HCT116 (cell line): Measurements from ENCODE around the gene IPO11. TPM values are rescaled to one million over a fixed set of nuclear protein-coding genes. Genes with fewer than 3 reads are reported as not detected.
"Not testable (repeated sequence)": the region's sequence is repeated elsewhere in the genome, so short reads cannot be mapped to it uniquely, and the experiment has no call there.

Source experiments
- ATAC-seq: fragments of 200-7000 bp; cut with Tn5 transposase; 2 replicates; pipeline ENCODE4 v1.9.1; 2020; ENCODE audit warnings: mild to moderate bottlenecking, moderate library complexity
- BruUV-seq: library from RNA; stranded (reverse); fragments of 400-500 nt; replicated peaks from 2 replicates; lab custom pipeline; 2021; lab: Mats Ljungman, UMichigan
- CTCF ChIA-PET: fragments of 300-600 bp; sonication (Branson Sonifier 250); formaldehyde crosslinking; loops from one replicate; lab custom pipeline; 2021; ENCODE audit warnings: antibody characterized with exemption; lab: Charles Lee
- POLR2A ChIA-PET: fragments of 300-600, 350-600 bp; sonication (Branson Sonifier 250); formaldehyde crosslinking; loops from one replicate; lab custom pipeline; 2021; ENCODE audit warnings: antibody characterized with exemption; lab: Charles Lee
- RAD21 ChIA-PET, 2 experiments: fragments of 300-600 bp; sonication (Branson Sonifier 250); formaldehyde crosslinking; loops; one replicate each; lab custom pipeline; 2023; ENCODE audit warnings: low total read pairs in 2 of 2; ENCODE audit not compliant: uncharacterized antibody in 2 of 2, unreplicated experiment in 2 of 2, low non-redundant PET in 1 of 2; lab: Charles Lee
- DNase-seq: peaks from one replicate; pipeline ENCODE4 v3.0.0-alpha.2; 2010; ENCODE audit warnings: low read depth, low spot score
- H2AFZ ChIP-seq: fragments of 200-600 bp; shearing (Covaris generic), sonication (generic); 2 replicates; pipeline ENCODE4 v1.6.1; 2017; ENCODE audit warnings: low read depth, mixed run types, mixed read lengths, antibody characterized with exemption, low read length; ENCODE audit not compliant: poor library complexity, severe bottlenecking
- H3K27ac ChIP-seq: 2 replicates; pipeline ENCODE4 v1.5.1; 2012; ENCODE audit warnings: low read depth, low read length
- H3K27me3 ChIP-seq: fragments of 200-600 bp; sonication (generic); 2 replicates; pipeline ENCODE4 v1.6.1; 2016; ENCODE audit warnings: mixed run types, low read length, mixed read lengths; ENCODE audit not compliant: insufficient read depth
- H3K36me3 ChIP-seq, 2 experiments: fragments of 200-500 bp in 1 of 2; fragments of 200-600 bp in 1 of 2; sonication (Bioruptor generic) in 1 of 2; sonication (generic) in 1 of 2; 2 replicates each; pipeline versions ENCODE4 v1.5.1 to v1.6.1; 2014 to 2016; ENCODE audit warnings: low read length in 2 of 2, inconsistent platforms in 1 of 2, mixed read lengths in 1 of 2, mixed run types in 1 of 2; ENCODE audit not compliant: insufficient read depth in 2 of 2, control insufficient read depth in 1 of 2
- H3K4me1 ChIP-seq, 2 experiments: fragments of 200-600 bp in 1 of 2; sonication (generic) in 1 of 2; 2 replicates each; pipeline versions ENCODE4 v1.5.1 to v1.6.1; 2012 to 2017; ENCODE audit warnings: low read length in 2 of 2, inconsistent platforms in 1 of 2, mild to moderate bottlenecking in 1 of 2, mixed read lengths in 1 of 2, mixed run types in 1 of 2, moderate library complexity in 1 of 2; ENCODE audit not compliant: insufficient read depth in 2 of 2, control insufficient read depth in 1 of 2
- H3K4me2 ChIP-seq: fragments of 200-600 bp; sonication (generic); 2 replicates; pipeline ENCODE4 v1.6.1; 2017; ENCODE audit warnings: mixed run types, low read length, mixed read lengths
- H3K4me3 ChIP-seq, 2 experiments: fragments of 200-600 bp in 1 of 2; sonication (generic) in 1 of 2; replicated peaks in 1 of 2; 2 replicates each; pipeline ENCODE4 v1.5.1; 2011 to 2016; ENCODE audit warnings: low read length in 2 of 2, control low read depth in 1 of 2, low read depth in 1 of 2, mild to moderate bottlenecking in 1 of 2, mixed read lengths in 1 of 2, mixed run types in 1 of 2
- H3K79me2 ChIP-seq: fragments of 200-600 bp; sonication (generic); 2 replicates; pipeline ENCODE4 v1.6.1; 2017; ENCODE audit warnings: mild to moderate bottlenecking, mixed run types, low read length, moderate library complexity, mixed read lengths; ENCODE audit not compliant: insufficient read depth
- H3K9ac ChIP-seq: fragments of 200-600 bp; sonication (generic); 2 replicates; pipeline ENCODE4 v1.6.1; 2016; ENCODE audit warnings: low read length, mixed read lengths
- H3K9me2 ChIP-seq: fragments of 200-600 bp; sonication (generic), shearing (Covaris generic); 2 replicates; pipeline ENCODE4 v1.6.1; 2017; ENCODE audit warnings: mixed run types, mild to moderate bottlenecking, moderate library complexity; ENCODE audit not compliant: insufficient read depth
- H3K9me3 ChIP-seq, 2 experiments: fragments of 200-500 bp in 1 of 2; fragments of 200-600 bp in 1 of 2; sonication (Bioruptor generic) in 1 of 2; sonication (generic) in 1 of 2; 2 replicates each; pipeline ENCODE4 v1.6.1; 2014 to 2017; ENCODE audit warnings: low read length in 2 of 2, mixed read lengths in 2 of 2, inconsistent platforms in 1 of 2, low read depth in 1 of 2, mild to moderate bottlenecking in 1 of 2, mixed run types in 1 of 2, moderate library complexity in 1 of 2; ENCODE audit not compliant: control insufficient read depth in 1 of 2, insufficient read depth in 1 of 2
- H4K20me1 ChIP-seq: fragments of 200-600 bp; sonication (generic), shearing (Covaris generic); 2 replicates; pipeline ENCODE4 v1.6.1; 2017; ENCODE audit warnings: mixed run types, mild to moderate bottlenecking, moderate library complexity; ENCODE audit not compliant: insufficient read depth
- ATF3 ChIP-seq: IDR thresholded peaks from 2 replicates; pipeline ENCODE4 v1.6.1; 2012
- CBX3 ChIP-seq: IDR thresholded peaks from 2 replicates; pipeline ENCODE4 v1.6.1; 2012; ENCODE audit warnings: low read depth
- CEBPB ChIP-seq: IDR thresholded peaks from 2 replicates; pipeline ENCODE4 v1.6.1; 2012; ENCODE audit warnings: low read depth
- ELF1 ChIP-seq: IDR thresholded peaks from 2 replicates; pipeline ENCODE4 v1.6.1; 2012; ENCODE audit warnings: low read depth, borderline replicate concordance
- EZH2phosphoT487 ChIP-seq: fragments of 200-600 bp; IDR thresholded peaks from 2 replicates; pipeline ENCODE4 v1.6.1; 2018; ENCODE audit warnings: antibody characterized with exemption, borderline replicate concordance
- FOSL1 ChIP-seq: IDR thresholded peaks from 2 replicates; pipeline ENCODE4 v1.6.1; 2012; ENCODE audit warnings: low read depth
- POLR2A ChIP-seq: IDR thresholded peaks from 2 replicates; pipeline ENCODE4 v1.7.0; 2011; ENCODE audit warnings: borderline replicate concordance; ENCODE audit not compliant: insufficient read depth, insufficient read length; ENCODE audit errors: extremely low read depth
- POLR2AphosphoS5 ChIP-seq: IDR thresholded peaks from 2 replicates; pipeline ENCODE4 v1.6.1; 2011; ENCODE audit warnings: mild to moderate bottlenecking, low read depth, low read length, moderate library complexity
- RAD21 ChIP-seq: IDR thresholded peaks from 2 replicates; pipeline ENCODE4 v1.6.1; 2012; ENCODE audit warnings: low read depth, mild to moderate bottlenecking
- SP1 ChIP-seq: IDR thresholded peaks from 2 replicates; pipeline ENCODE4 v1.6.1; 2012; ENCODE audit warnings: low read depth
- TCF7L2 ChIP-seq: IDR thresholded peaks from 2 replicates; pipeline ENCODE4 v1.7.0; 2011; ENCODE audit warnings: borderline replicate concordance, inconsistent platforms; ENCODE audit not compliant: insufficient read depth, insufficient read length; ENCODE audit errors: extremely low read depth
- YY1 ChIP-seq: IDR thresholded peaks from 2 replicates; pipeline ENCODE4 v1.6.1; 2011; ENCODE audit warnings: low read length, low read depth, moderate library complexity, mild to moderate bottlenecking; ENCODE audit not compliant: insufficient replicate concordance; ENCODE audit errors: extremely low read depth
- ZBTB33 ChIP-seq: IDR thresholded peaks from 2 replicates; pipeline ENCODE4 v1.6.1; 2011; ENCODE audit warnings: mild to moderate bottlenecking, low read length, moderate library complexity; ENCODE audit not compliant: insufficient replicate concordance; ENCODE audit errors: extremely low read depth
- ZNF274 ChIP-seq: fragments of 200-500 bp; sonication (Bioruptor generic); IDR thresholded peaks from 2 replicates; pipeline ENCODE4 v1.6.1; 2014; ENCODE audit warnings: mild to moderate bottlenecking, low read depth, low read length, inconsistent platforms
- intact Hi-C: fragments of 100-400 bp; cut with micrococcal nuclease; formaldehyde crosslinking; loops from 2 replicates; pipeline ENCODE4 v1.10.0; 2022
- total RNA-seq: library from RNA; stranded (reverse); gene quantifications from one replicate; pipeline ENCODE4 v1.2.1, GENCODE V29; 2021; ENCODE audit not compliant: unreplicated experiment

Gene IPO11
- total RNA-seq, 1 experiment from 2014 or later, result 55.1 TPM

GRCh38 chr5:62623271-62623670 lies 210.7 kb downstream of the IPO11 start:
- CTCF ChIA-PET, result no interaction called here

GRCh38 chr5:62624436-62624835 lies 211.9 kb downstream of the IPO11 start:
- H3K27me3 ChIP-seq, H3K4me1 ChIP-seq, intact Hi-C loops, H3K9ac ChIP-seq, H2AFZ ChIP-seq, H3K4me3 ChIP-seq, H4K20me1 ChIP-seq, POLR2A ChIA-PET, DNase-seq, ATAC-seq, RAD21 ChIA-PET, H3K4me2 ChIP-seq, BruUV-seq, H3K27ac ChIP-seq, H3K9me2 ChIP-seq, H3K79me2 ChIP-seq, H3K9me3 ChIP-seq, CTCF ChIA-PET: not testable (repeated sequence)
- peaks cover 0 to 12% of the 10 kb centered on the region in 2 experiments; a peak in 2 of 4 replicates for H3K36me3 ChIP-seq

More at GRCh38 chr5:62623271-62623670, 210.7 kb downstream of the IPO11 start:
- no peak for DNase-seq
- Histone ChIP-seq H3K4me1 (no peaks in the 10 kb centered on the region), H3K9me3 (no peaks in the 10 kb centered on the region), H3K79me2 (no peaks in the 10 kb centered on the region), H2AFZ (no peak overlapping the region), H3K9ac (no peak overlapping the region), H4K20me1 (no peaks in the 10 kb centered on the region), H3K27me3 (no peaks in the 10 kb centered on the region), H3K9me2 (no peaks in the 10 kb centered on the region), H3K4me2 (no peak overlapping the region), H3K4me3 (no peak overlapping the region), H3K27ac (no peak overlapping the region), H3K36me3 (peaks cover 0 to 7% of the 10 kb centered on the region in 2 experiments; a peak in 2 of 4 replicates)
- ChIA-PET POLR2A (no interaction called here), RAD21 (no interaction called here)
- no TSS peak for BruUV-seq
- ATAC-seq, result no peak
- TF ChIP-seq ZBTB33 (no peak), YY1 (no peak), POLR2A (no peak), CBX3 (no peak), ATF3 (no peak), ZNF274 (no peak), FOSL1 (no peak), ELF1 (no peak), RAD21 (no peak), SP1 (no peak), EZH2phosphoT487 (no peak), POLR2AphosphoS5 (no peak), TCF7L2 (no peak), CEBPB (no peak)
- intact Hi-C loops, result no loop called here
